CMK (cell line): ENCODE results near the gene DAP.
"Not testable (repeated sequence)": the region's sequence is repeated elsewhere in the genome, so short reads cannot be mapped to it uniquely, and the experiment has no call there.

Experiments used
- DNase-seq: peaks from one replicate; pipeline ENCODE4 v3.0.0-alpha.2; 2010; ENCODE audit warnings: low read depth

The DAP gene

GRCh38 chr5:10653043-10653442 lies 108.0 kb downstream of the DAP start:
- no peak for DNase-seq

- no peak for DNase-seq
Observed at GRCh38 chr5:10652606-10653005, 108.4 kb downstream of the DAP start.

GRCh38 chr5:10652151-10652550 lies 108.9 kb downstream of the DAP start:
- DNase-seq = no peak

GRCh38 chr5:10649666-10650380 lies 111.2 kb downstream of the DAP start:
- DNase-seq = no peak

- DNase-seq = no peak
Observed at GRCh38 chr5:10648806-10649665, 112.0 kb downstream of the DAP start.

GRCh38 chr5:10647640-10648039 lies 113.4 kb downstream of the DAP start:
- DNase-seq = no peak

GRCh38 chr5:10645671-10646070 lies 115.4 kb downstream of the DAP start:
- DNase-seq = no peak

- DNase-seq = no peak
Observed at GRCh38 chr5:10645146-10645545, 115.9 kb downstream of the DAP start.

GRCh38 chr5:10644192-10644591 lies 116.8 kb downstream of the DAP start:
- no peak for DNase-seq

GRCh38 chr5:10642367-10642766 lies 118.7 kb downstream of the DAP start:
- DNase-seq = no peak

GRCh38 chr5:10639846-10640368 lies 121.1 kb downstream of the DAP start:
- DNase-seq = no peak

GRCh38 chr5:10638723-10639122 lies 122.3 kb downstream of the DAP start:
- DNase-seq = not testable (repeated sequence)

- no peak for DNase-seq
Observed at GRCh38 chr5:10637944-10638343, 123.1 kb downstream of the DAP start.

- no peak for DNase-seq
Observed at GRCh38 chr5:10636363-10637142, 124.5 kb downstream of the DAP start.

GRCh38 chr5:10635867-10636350 lies 125.1 kb downstream of the DAP start:
- DNase-seq = no peak

- DNase-seq = no peak
Observed at GRCh38 chr5:10635257-10635866, 125.7 kb downstream of the DAP start.

GRCh38 chr5:10634562-10634961 lies 126.5 kb downstream of the DAP start:
- no peak for DNase-seq

GRCh38 chr5:10634050-10634449 lies 127.0 kb downstream of the DAP start:
- DNase-seq = no peak

GRCh38 chr5:10633271-10634049 lies 127.6 kb downstream of the DAP start:
- no peak for DNase-seq

- DNase-seq = no peak
Observed at GRCh38 chr5:10632110-10632761, 128.8 kb downstream of the DAP start.
